Astrocyte (in vitro differentiated cells and primary cell): Measurements from ENCODE around the gene METTL26. TPM values are rescaled to one million over a fixed set of nuclear protein-coding genes. Genes with fewer than 3 reads are reported as not detected.

Experiments
- DNase-seq: peaks from one replicate; pipeline ENCODE4 v3.0.0-alpha.2; 2010; ENCODE audit warnings: low read depth
- FAIRE-seq: peaks from 2 replicates; lab custom pipeline; 2011; peaks lifted over from hg19 to GRCh38; lab: Jason Lieb, UNC
- H2AFZ ChIP-seq: 2 replicates; pipeline ENCODE4 v1.6.0; 2012; ENCODE audit warnings: low read depth, low read length, inconsistent platforms
- H3K27ac ChIP-seq: 2 replicates; pipeline ENCODE4 v1.5.1; 2011; ENCODE audit warnings: low read depth, low read length, inconsistent platforms
- H3K27me3 ChIP-seq: 2 replicates; pipeline ENCODE4 v1.6.0; 2011; ENCODE audit warnings: low read length, inconsistent platforms; ENCODE audit not compliant: insufficient read depth
- H3K36me3 ChIP-seq: 2 replicates; pipeline ENCODE4 v1.5.1; 2011; ENCODE audit warnings: low read length, inconsistent platforms; ENCODE audit not compliant: insufficient read depth
- H3K4me1 ChIP-seq: 2 replicates; pipeline ENCODE4 v1.5.1; 2011; ENCODE audit warnings: low read length, inconsistent platforms; ENCODE audit not compliant: insufficient read depth
- H3K4me2 ChIP-seq: 2 replicates; pipeline ENCODE4 v1.6.0; 2012; ENCODE audit warnings: low read length, inconsistent platforms
- H3K4me3 ChIP-seq: 2 replicates; pipeline ENCODE4 v1.5.1; 2011; ENCODE audit warnings: low read depth, mild to moderate bottlenecking, low read length, inconsistent platforms; ENCODE audit not compliant: insufficient read depth
- H3K79me2 ChIP-seq: 2 replicates; pipeline ENCODE4 v1.6.0; 2012; ENCODE audit warnings: mild to moderate bottlenecking, low read length, inconsistent platforms; ENCODE audit not compliant: insufficient read depth
- H3K9ac ChIP-seq: 2 replicates; pipeline ENCODE4 v1.6.0; 2012; ENCODE audit warnings: mild to moderate bottlenecking, low read length, inconsistent platforms
- H3K9me3 ChIP-seq: 2 replicates; pipeline ENCODE4 v1.5.1; 2012; ENCODE audit warnings: low read depth, mild to moderate bottlenecking, low read length, inconsistent platforms; ENCODE audit not compliant: insufficient read depth
- H4K20me1 ChIP-seq: 2 replicates; pipeline ENCODE4 v1.6.0; 2012; ENCODE audit warnings: low read length, inconsistent platforms; ENCODE audit not compliant: insufficient read depth
- H3K27ac Mint-ChIP-seq: one replicate; pipeline ENCODE4 v1.8.0; 2021; ENCODE audit warnings: mild to moderate bottlenecking, mixed read lengths; ENCODE audit not compliant: unreplicated experiment
- H3K27me3 Mint-ChIP-seq: one replicate; pipeline ENCODE4 v1.8.0; 2021; ENCODE audit warnings: low read depth, mixed read lengths; ENCODE audit not compliant: unreplicated experiment
- H3K36me3 Mint-ChIP-seq: one replicate; pipeline ENCODE4 v1.8.0; 2021; ENCODE audit warnings: low read depth, mixed read lengths; ENCODE audit not compliant: unreplicated experiment
- H3K4me1 Mint-ChIP-seq: one replicate; pipeline ENCODE4 v1.8.0; 2021; ENCODE audit warnings: low read depth, mixed read lengths; ENCODE audit not compliant: unreplicated experiment
- H3K4me3 Mint-ChIP-seq: one replicate; pipeline ENCODE4 v1.8.0; 2021; ENCODE audit warnings: mild to moderate bottlenecking, moderate library complexity, mixed read lengths; ENCODE audit not compliant: unreplicated experiment
- H3K9me3 Mint-ChIP-seq: one replicate; pipeline ENCODE4 v1.8.0; 2021; ENCODE audit warnings: mild to moderate bottlenecking, mixed read lengths; ENCODE audit not compliant: unreplicated experiment
- EZH2 ChIP-seq: IDR thresholded peaks from 2 replicates; pipeline ENCODE4 v1.6.1; 2012; ENCODE audit warnings: mild to moderate bottlenecking, low read length, inconsistent platforms; ENCODE audit not compliant: insufficient read depth
- total RNA-seq: library from RNA; stranded (reverse); gene quantifications from 2 replicates; pipeline ENCODE4 v1.2.1, GENCODE V29; 2021
- TF ChIP-seq, protein P1 (sequence below): IDR thresholded peaks from 2 replicates; pipeline ENCODE4 v1.5.1; 2011; ENCODE audit warnings: low read depth, mild to moderate bottlenecking, inconsistent platforms, low read length, moderate library complexity; ENCODE audit not compliant: insufficient read depth

Gene METTL26
- total RNA-seq, 1 donor from 2014 or later: 56.4 TPM

DNA sequence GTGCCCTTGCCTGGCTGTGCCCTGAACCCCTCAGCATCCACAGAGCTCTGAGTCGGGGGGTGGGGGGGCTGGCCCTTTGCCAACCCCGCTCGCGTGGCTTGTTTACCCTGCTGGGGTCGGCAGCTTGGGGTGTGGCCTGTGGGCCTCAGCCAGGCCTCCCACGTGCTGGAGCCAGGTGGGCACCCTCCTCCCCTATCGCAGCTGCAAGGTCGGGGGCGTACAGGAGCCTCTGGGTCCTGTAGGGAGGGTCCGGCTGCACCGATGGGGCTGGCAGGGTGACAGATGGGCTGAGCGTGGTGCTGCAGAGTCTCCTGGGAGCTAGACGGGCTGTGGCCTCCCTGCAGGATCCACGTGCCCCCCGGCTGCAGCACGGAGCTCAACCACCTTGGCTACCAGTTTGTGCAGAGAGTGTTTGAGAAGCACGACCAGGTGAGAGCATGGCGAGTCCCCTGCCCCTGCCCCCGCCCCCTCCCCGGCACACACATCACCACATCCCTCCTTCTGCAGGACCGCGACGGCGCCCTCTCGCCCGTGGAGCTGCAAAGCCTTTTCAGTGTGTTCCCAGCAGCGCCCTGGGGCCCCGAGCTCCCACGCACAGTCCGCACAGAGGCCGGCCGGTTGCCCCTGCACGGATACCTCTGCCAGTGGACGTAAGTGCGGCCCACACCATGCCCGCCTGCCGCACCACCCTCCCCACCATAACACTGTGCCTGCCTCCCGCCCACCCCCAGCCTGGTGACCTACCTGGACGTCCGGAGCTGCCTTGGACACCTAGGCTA is 35.4 kb upstream of the METTL26 start:
- Mint-ChIP-seq H3K27me3 (no peaks in the 10 kb centered on the region), H3K4me3 (no peak overlapping the region), H3K36me3 (no peaks in the 10 kb centered on the region), H3K9me3 (no peaks in the 10 kb centered on the region), H3K4me1 (peaks cover 2% of the 10 kb centered on the region), H3K27ac (no peak overlapping the region)
- Histone ChIP-seq H3K9ac (no peak overlapping the region), H3K79me2 (peaks cover 35% of the 10 kb centered on the region), H3K4me3 (no peak overlapping the region), H3K27ac (no peak overlapping the region), H2AFZ (no peak overlapping the region), H3K27me3 (no peaks in the 10 kb centered on the region), H4K20me1 (peaks cover 59% of the 10 kb centered on the region), H3K36me3 (no peaks in the 10 kb centered on the region), H3K4me1 (peaks cover 11% of the 10 kb centered on the region), H3K4me2 (no peak overlapping the region), H3K9me3 (no peaks in the 10 kb centered on the region)
- no peak for DNase-seq
- FAIRE-seq: no peak
- TF ChIP-seq, protein P1, sequence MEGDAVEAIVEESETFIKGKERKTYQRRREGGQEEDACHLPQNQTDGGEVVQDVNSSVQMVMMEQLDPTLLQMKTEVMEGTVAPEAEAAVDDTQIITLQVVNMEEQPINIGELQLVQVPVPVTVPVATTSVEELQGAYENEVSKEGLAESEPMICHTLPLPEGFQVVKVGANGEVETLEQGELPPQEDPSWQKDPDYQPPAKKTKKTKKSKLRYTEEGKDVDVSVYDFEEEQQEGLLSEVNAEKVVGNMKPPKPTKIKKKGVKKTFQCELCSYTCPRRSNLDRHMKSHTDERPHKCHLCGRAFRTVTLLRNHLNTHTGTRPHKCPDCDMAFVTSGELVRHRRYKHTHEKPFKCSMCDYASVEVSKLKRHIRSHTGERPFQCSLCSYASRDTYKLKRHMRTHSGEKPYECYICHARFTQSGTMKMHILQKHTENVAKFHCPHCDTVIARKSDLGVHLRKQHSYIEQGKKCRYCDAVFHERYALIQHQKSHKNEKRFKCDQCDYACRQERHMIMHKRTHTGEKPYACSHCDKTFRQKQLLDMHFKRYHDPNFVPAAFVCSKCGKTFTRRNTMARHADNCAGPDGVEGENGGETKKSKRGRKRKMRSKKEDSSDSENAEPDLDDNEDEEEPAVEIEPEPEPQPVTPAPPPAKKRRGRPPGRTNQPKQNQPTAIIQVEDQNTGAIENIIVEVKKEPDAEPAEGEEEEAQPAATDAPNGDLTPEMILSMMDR: no peak
- TF ChIP-seq EZH2: no peak

DNA sequence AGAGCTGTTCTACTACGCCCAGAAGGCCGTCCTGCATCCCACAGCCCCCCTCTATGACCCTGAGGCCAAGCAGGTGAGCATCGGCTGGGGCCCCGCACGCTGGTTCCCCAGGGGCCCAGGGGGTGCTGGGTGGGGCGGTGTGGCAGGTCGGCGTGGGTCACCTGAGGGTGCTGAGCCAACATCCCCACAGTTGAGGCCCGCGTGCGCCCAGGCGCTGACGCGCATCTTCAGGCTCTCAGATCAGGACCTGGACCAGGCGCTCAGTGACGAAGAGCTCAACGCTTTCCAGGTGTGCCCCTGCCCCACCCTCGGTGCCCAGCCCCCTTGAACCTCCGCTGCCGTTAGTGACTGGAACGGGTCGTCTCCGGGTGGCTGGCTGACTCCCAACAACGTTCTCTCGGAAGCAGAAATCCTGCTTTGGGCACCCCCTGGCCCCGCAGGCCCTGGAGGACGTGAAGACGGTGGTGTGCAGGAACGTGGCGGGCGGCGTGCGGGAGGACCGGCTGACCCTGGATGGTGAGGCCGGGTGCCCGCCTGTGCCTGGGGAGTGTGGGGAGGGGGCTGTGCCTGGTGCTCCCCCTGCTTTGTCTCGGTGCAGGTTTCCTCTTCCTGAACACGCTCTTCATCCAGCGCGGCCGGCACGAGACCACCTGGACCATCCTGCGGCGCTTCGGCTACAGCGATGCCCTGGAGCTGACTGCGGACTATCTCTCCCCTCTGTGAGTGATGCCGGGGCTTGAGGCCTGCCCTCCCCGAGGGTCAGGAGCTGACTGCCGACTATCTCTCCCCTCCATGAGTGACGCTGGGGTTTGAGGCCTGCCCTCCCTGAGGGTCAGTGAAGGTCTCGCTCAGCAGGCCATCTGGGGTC is 34.6 kb upstream of the METTL26 start:
- Mint-ChIP-seq H3K27ac (no peak overlapping the region), H3K4me1 (peaks cover 2% of the 10 kb centered on the region), H3K9me3 (no peaks in the 10 kb centered on the region), H3K36me3 (no peaks in the 10 kb centered on the region), H3K27me3 (no peaks in the 10 kb centered on the region), H3K4me3 (peak overlapping the region; percentile 66)
- no peak for TF ChIP-seq EZH2
- TF ChIP-seq, protein P1: no peak
- Histone ChIP-seq H3K4me1 (peaks cover 11% of the 10 kb centered on the region), H3K4me2 (no peak overlapping the region), H4K20me1 (peaks cover 54% of the 10 kb centered on the region), H3K4me3 (no peak overlapping the region), H3K79me2 (peaks cover 35% of the 10 kb centered on the region), H3K27me3 (no peaks in the 10 kb centered on the region), H2AFZ (no peak overlapping the region), H3K36me3 (no peaks in the 10 kb centered on the region), H3K27ac (no peak overlapping the region), H3K9ac (no peak overlapping the region), H3K9me3 (no peaks in the 10 kb centered on the region)
- FAIRE-seq: no peak
- no peak for DNase-seq
